HL-60/S4 treated with retinoic acid at 250 ng/mL for 4 days and 3 days (cell line): Measurements from ENCODE around the gene PIWIL4.
"Not testable (repeated sequence)": the region's sequence is repeated elsewhere in the genome, so short reads cannot be mapped to it uniquely, and the experiment has no call there.

Experiments used
- in situ Hi-C: fragments of 300-500 bp; cut with MboI; formaldehyde crosslinking; loops from 2 replicates; pipeline ENCODE4 v1.7.0; 2022; ENCODE audit warnings: low sequenced_read_pairs

The PIWIL4 gene

DNA sequence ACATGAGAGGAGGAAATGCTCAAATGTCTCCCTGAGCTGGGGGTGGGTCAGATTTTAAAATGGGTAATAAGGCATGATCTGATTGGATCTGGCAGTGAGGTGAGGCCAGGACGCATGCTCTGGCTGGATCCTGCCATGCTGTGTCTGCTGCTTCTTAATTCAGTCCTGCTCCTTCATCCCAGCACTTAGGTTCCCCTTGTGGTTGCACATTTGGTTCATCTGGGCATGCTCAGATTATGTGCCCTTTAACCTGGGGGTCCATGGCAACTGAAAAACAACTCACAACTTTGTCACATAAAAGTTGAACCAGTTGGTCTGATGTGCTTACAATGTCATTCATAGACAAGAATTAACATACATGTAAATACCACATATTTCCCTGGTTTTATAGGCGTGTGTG lies 67.9 kb downstream of the PIWIL4 start:
- in situ Hi-C loops = no loop called here

DNA sequence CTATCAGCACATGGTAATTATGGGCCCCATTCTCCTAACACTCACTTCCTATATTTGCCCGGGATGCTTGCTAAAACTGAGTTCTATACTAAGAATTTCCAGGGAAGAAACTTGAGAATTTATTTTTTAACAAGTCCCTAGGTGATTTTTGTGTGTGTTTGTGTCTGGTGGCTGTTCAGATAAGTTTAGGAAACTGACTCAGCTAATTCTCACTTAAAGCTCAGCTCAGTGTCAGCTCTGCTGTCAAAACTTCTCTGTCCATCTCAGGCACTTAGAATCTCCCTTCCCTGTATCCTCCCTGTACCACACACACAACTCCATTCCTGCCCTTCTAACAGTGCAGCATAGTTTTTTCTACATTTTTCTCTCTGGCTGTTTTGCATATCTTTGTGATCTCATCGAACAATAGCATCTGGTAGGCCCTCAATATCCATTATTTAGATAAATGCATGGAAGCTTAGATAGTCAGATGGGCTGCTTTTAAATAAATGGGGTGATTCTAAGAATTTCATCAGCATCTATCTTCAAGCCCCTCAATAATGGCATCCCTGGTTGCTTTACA lies 69.3 kb downstream of the PIWIL4 start:
- in situ Hi-C loops = no loop called here

- in situ Hi-C loops = no loop called here
Observed at GRCh38 chr11:94638301-94638901, 71.2 kb downstream of the PIWIL4 start.

GRCh38 chr11:94638902-94639373 lies 71.8 kb downstream of the PIWIL4 start:
- in situ Hi-C loops = no loop called here

GRCh38 chr11:94639901-94640721 lies 72.9 kb downstream of the PIWIL4 start:
- in situ Hi-C loops = no loop called here

DNA sequence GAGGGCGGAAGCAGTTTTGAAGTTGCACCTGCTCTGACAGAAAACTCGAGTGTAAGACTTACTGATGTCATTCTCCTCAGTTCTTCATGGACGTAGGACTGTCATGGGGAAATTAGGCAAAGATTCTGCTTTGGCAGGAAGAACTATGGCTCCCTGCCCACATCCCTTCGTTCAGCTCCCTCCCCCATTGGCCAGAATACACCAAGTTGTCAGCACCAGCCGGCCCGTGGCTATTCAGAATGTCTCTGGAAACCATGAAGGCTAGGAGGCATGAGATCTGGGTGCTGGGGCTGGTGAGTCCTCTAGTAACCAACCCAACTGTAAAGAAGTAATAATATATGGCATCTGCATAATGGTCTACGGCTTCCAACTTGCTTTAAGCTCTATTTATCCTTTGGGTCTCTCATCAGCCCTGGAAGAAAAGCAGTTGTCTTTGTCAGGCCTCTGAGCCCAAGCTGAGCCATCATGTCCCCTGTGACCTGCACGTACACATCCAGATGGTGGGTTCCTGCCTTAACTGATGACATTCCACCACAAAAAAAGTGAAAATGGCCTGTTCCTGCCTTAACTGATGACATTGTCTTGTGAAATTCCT lies 74.1 kb downstream of the PIWIL4 start:
- in situ Hi-C loops = no loop called here

- in situ Hi-C loops = not testable (repeated sequence)
Observed at GRCh38 chr11:94643186-94643585, 76.0 kb downstream of the PIWIL4 start.

DNA sequence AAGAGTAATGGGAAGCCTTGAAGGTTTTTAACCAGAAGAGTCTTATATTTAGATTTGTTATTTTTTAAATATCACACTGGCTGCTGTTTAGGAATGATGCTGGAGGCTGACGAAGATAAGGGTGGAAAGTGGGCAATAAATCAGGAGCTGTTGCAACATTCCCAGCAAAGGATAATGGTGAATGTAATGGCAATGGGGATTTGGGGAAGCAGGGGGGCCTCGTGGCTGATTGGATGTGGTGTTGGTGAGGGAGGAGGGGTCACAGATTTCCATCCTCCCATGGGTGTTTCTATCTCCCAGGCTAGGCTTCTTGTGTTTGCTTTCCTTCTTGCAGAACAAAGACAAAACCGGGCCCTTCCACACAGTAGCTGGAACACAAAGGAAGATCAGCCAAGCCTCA lies 80.8 kb downstream of the PIWIL4 start:
- in situ Hi-C loops = no loop called here

DNA sequence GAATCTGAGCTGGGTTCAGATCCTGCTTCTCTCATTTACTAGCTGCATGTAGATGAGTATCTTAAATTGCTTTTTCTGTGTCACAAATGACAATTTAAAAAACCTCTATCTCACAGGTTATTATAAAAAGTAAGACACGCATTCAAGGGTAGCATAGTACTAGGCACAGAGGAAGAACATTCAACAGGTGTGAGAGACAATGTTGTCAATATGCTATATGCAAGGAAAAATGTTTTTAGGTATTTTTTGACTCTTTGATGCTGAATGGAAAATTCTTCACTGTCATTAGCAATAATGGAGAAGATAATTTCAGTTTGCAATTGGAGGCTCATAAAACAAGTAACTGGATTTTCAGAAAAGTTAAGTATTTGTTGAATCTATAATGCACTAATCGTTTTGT lies 81.6 kb downstream of the PIWIL4 start:
- in situ Hi-C loops = no loop called here

DNA sequence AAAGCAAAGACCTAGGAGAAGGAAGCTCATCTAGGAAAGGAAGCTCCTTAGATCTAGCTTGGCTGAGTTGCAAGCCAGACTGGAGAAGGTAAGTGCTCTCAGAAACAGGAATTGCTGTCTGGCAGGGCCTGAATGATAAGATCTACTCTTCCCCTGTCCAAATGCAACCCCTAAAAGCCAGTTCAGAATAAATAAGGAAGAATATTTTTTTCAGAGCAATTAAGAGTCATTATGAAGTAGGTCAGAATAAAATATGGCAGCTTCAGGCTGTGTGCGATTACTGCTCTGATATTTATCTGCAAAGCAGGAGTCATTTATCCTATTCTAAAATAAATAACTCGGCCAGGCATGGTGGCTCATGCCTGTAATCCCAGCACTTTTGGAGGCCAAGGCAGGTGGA lies 82.1 kb downstream of the PIWIL4 start:
- in situ Hi-C loops = no loop called here

- in situ Hi-C loops = no loop called here
Observed at GRCh38 chr11:94649964-94650623, 82.9 kb downstream of the PIWIL4 start.

DNA sequence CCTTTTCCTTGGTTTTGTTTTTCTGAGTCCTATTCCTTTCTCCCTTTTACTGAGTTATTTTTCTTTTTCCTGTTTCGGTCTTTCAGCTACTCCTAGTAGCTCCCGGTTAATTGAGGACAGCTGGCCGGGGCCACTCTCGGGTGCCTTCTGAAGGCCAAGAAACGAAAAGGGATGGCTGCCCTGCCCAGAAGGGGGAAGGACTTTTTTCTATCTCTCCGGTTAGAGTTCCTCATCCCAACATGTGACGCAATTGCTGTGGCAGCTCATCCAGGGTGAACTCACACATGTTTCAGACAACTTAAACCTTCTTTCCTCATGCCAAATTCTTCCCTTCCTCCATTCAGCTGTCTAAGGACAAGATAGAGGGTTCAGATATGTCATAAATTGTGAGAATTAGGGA lies 83.6 kb downstream of the PIWIL4 start:
- in situ Hi-C loops = no loop called here

DNA sequence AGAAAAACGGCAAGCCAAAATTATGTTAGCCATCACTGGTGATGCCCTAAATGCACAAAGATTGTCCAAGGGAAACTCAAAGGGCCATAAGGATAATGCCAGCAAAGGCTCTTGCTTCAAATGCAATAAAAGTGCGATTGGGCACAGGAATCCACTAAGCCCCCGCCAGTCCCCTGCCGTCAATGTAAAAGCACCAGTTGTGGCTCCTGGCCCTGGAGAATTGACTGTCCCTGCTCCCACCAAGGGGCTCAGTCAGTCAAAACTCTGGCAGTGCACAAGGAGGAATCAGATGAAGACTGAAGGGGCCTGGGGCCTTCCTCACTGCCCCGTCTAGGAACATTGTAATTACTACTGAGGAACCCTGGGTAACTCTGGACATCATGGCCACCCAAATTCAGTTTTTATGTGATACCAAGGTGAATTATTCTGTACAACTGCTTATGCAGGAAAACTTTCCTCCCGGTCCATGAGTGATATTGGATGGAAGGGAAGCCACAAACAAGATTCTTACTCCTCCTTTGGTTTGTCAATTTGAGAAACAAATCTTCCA lies 85.6 kb downstream of the PIWIL4 start:
- in situ Hi-C loops = no loop called here

GRCh38 chr11:94653561-94653960 lies 86.4 kb downstream of the PIWIL4 start:
- in situ Hi-C loops = no loop called here

- in situ Hi-C loops = no loop called here
Observed at GRCh38 chr11:94654201-94654600, 87.0 kb downstream of the PIWIL4 start.

DNA sequence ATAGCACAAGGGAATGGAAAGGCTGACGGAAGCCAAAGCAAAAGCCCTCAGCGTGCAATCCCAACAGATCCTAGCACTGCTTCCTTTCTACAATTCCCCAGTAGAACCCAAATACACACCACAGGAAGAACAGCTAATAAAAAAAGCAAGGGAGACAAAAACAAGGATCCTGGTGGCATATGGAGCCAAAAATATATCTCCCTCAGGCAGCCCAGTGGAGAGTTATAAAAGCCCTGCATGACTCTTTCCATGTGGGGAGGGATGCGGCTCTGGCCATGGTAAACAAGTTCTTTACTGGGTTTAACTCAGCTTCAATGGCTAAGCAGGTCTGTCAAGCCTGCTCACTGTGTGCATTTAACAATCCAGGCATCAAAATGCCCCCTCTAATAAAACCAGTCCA lies 88.1 kb downstream of the PIWIL4 start:
- in situ Hi-C loops = no loop called here

DNA sequence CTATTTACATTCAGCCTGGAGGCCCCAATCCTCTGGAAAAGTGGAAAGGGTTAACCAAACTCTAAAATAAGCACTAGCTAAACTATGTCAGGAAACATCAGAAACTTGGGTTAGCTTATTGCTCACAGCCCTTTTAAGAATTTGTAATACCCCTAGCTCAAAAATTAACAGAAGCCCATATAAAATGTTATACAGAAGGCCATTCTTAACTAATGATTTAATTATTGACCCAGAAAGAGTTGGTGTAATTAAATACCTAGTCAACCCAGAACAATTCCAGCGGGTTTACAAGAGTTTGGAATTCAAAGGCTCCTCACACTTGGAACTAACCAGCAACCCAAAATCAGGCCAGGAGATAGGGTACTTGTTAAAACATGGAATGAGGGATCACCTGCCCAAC lies 88.8 kb downstream of the PIWIL4 start:
- in situ Hi-C loops = no loop called here

DNA sequence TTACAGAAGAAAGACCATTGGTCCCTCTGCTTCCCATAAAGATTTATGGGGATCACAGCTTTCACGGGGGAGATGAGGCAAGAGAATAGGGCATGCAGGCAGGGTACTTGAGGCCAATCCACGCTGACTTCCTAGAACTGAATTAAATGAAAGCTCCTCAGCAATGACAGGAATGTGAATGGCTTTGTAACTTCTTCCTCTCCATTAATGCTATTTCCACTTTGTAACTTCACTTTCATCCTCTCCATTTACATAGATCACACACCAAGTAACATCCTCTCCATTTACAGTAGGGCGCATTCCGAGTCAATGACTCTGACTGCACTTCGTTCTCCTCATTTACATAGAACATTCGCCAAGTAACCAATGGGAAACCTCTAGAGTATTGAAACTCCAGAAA lies 89.8 kb downstream of the PIWIL4 start:
- in situ Hi-C loops = no loop called here

DNA sequence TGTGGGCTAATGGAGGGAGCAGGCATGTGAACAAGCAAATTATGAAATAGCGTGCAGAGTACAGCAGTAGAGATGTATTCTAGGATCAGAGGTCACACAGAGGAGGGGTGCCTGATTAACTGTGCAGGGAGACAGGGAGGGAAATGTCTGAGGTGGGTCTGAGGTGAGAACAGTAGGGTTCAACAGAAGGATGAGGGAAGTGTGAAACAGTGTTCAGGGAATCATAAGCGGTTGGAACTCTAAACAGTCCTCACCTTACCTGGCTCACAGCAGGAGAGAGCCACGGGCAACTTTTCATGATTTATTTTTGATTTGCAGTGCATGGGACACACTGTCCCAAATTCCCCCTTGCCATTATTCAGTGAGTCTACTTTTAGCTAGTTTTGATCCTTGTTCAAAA lies 90.5 kb downstream of the PIWIL4 start:
- in situ Hi-C loops = no loop called here

GRCh38 chr11:94658386-94658785 lies 91.2 kb downstream of the PIWIL4 start:
- in situ Hi-C loops = no loop called here

DNA sequence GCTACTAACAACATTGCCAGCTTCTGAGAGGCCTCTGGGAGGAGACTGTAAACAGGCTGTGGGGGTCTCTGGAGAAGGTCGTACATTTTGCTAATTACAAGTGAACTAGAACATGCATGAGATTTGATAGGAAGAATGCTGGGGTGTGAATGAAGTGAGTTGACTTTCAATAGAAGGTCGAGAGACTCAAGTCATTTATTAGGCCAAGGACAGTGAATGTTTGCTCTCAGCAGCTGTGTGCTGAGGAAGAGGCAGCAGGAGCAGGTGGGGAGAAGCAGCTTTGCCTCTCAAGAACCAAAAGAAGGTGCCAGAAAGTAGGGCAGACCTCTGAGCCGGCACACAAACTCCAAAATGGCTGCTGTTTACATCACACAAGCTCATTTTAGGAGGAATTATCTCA lies 91.7 kb downstream of the PIWIL4 start:
- in situ Hi-C loops = no loop called here
